Endothelial cell of umbilical vein (primary cell): ENCODE data around the gene INPP5K. TPM values are rescaled to one million over a fixed set of nuclear protein-coding genes. Genes with fewer than 3 reads are reported as not detected.

Experiments used
- BruUV-seq: library from RNA; stranded (reverse); fragments of 400-500 nt; replicated peaks from 2 replicates; lab custom pipeline; 2021; lab: Mats Ljungman, UMichigan
- CTCF ChIA-PET: fragments of 300-600, 350-600 bp; sonication (Branson Sonifier 250); formaldehyde crosslinking; loops from one replicate; lab custom pipeline; 2021; ENCODE audit warnings: antibody characterized with exemption, inconsistent platforms; lab: Charles Lee
- POLR2A ChIA-PET: fragments of 300-600, 350-600 bp; sonication (Branson Sonifier 250); formaldehyde crosslinking; loops from one replicate; lab custom pipeline; 2021; ENCODE audit warnings: antibody characterized with exemption, inconsistent platforms; lab: Charles Lee
- DNase-seq: peaks from one replicate; pipeline ENCODE4 v3.0.0-alpha.2; 2011; ENCODE audit warnings: low read depth, low spot score
- FAIRE-seq: peaks from 2 replicates; lab custom pipeline; 2011; peaks lifted over from hg19 to GRCh38; lab: Jason Lieb, UNC
- H2AFZ ChIP-seq: 2 replicates; pipeline ENCODE4 v1.6.0; 2012; ENCODE audit warnings: low read depth, low read length, control low read depth, inconsistent platforms
- H3K27ac ChIP-seq: 2 replicates; pipeline ENCODE4 v1.5.1; 2011; ENCODE audit warnings: low read depth, mild to moderate bottlenecking, control low read depth, low read length, moderate library complexity; ENCODE audit not compliant: insufficient read depth
- H3K27me3 ChIP-seq, 2 experiments: 2 replicates each; pipeline versions ENCODE4 v1.6.0 to v1.6.1; 2011; ENCODE audit warnings: low read length in 2 of 2, mixed read lengths in 1 of 2; ENCODE audit not compliant: control insufficient read depth in 2 of 2, insufficient read depth in 2 of 2
- H3K36me3 ChIP-seq, 2 experiments: 2 replicates in 1 of 2; 3 replicates in 1 of 2; pipeline ENCODE4 v1.5.1; 2011; ENCODE audit warnings: low read length in 2 of 2, mild to moderate bottlenecking in 1 of 2, moderate library complexity in 1 of 2; ENCODE audit not compliant: control insufficient read depth in 2 of 2, insufficient read depth in 2 of 2; ENCODE audit errors: extremely low read depth in 1 of 2
- H3K4me1 ChIP-seq: 3 replicates; pipeline ENCODE4 v1.5.1; 2011; ENCODE audit warnings: mild to moderate bottlenecking, low read length; ENCODE audit not compliant: control insufficient read depth, insufficient read depth; ENCODE audit errors: extremely low read depth
- H3K4me2 ChIP-seq: 2 replicates; pipeline ENCODE4 v1.6.1; 2011; ENCODE audit warnings: low read length, control low read depth, mixed read lengths; ENCODE audit not compliant: insufficient read depth
- H3K4me3 ChIP-seq, 3 experiments: fragments of 200-600 bp in 1 of 3; sonication (generic), shearing (Covaris generic) in 1 of 3; replicated peaks in 1 of 3; 2 replicates each; pipeline ENCODE4 v1.5.1; 2011 to 2016; ENCODE audit warnings: control low read depth in 3 of 3, low read length in 3 of 3, mild to moderate bottlenecking in 2 of 3, inconsistent platforms in 1 of 3, low read depth in 1 of 3, moderate library complexity in 1 of 3; ENCODE audit not compliant: insufficient read depth in 1 of 3
- H3K79me2 ChIP-seq: 2 replicates; pipeline ENCODE4 v1.6.0; 2012; ENCODE audit warnings: low read length, inconsistent platforms; ENCODE audit not compliant: control insufficient read depth, insufficient read depth
- H3K9ac ChIP-seq: replicated peaks from 2 replicates; pipeline ENCODE3; 2011; ENCODE audit warnings: low read length, control low read depth; ENCODE audit not compliant: insufficient read depth; ENCODE audit errors: extremely low read depth
- H3K9me1 ChIP-seq: replicated peaks from 3 replicates; pipeline ENCODE4 v1.6.0; 2011; ENCODE audit warnings: mild to moderate bottlenecking, low read length; ENCODE audit not compliant: control insufficient read depth, insufficient read depth; ENCODE audit errors: extremely low read depth
- H3K9me3 ChIP-seq: replicated peaks from 2 replicates; pipeline ENCODE4 v1.5.1; 2012; ENCODE audit warnings: low read length, inconsistent platforms; ENCODE audit not compliant: control insufficient read depth, insufficient read depth
- H4K20me1 ChIP-seq: replicated peaks from 2 replicates; pipeline ENCODE3; 2011; ENCODE audit warnings: mild to moderate bottlenecking, low read length; ENCODE audit not compliant: control insufficient read depth, insufficient read depth; ENCODE audit errors: extremely low read depth
- GATA2 ChIP-seq: IDR thresholded peaks from 2 replicates; pipeline ENCODE4 v1.7.0; 2011; ENCODE audit warnings: low read depth, mild to moderate bottlenecking, moderate library complexity, mixed read lengths, low read length; ENCODE audit not compliant: insufficient read length, insufficient read depth
- dilution Hi-C: fragments of 300-500 bp; cut with MboI; formaldehyde crosslinking; loops from one replicate; pipeline ENCODE4 v1.15.0; 2019; ENCODE audit warnings: low sequenced_read_pairs; ENCODE audit not compliant: extremely low pct_ligation_motif_present
- intact Hi-C: fragments of 100-400 bp; cut with micrococcal nuclease; formaldehyde crosslinking; loops from one replicate; pipeline ENCODE4 v1.10.0; 2022
- polyA plus RNA-seq, 4 experiments: library from polyadenylated mRNA; depleted of rRNA in 3 of 4; stranded (reverse) in 3 of 4; unstranded in 1 of 4; fragments of >200 nt; gene quantifications; 2 replicates each; pipeline versions ENCODE4 v1.2.1 to v1.2.3, GENCODE V29; 2011 to 2012; ENCODE audit warnings: missing spikeins in 1 of 4
- total RNA-seq: library from RNA; stranded (reverse); gene quantifications from 2 replicates; pipeline ENCODE4 v1.2.3, GENCODE V29; 2021
- TF ChIP-seq, protein P1 (sequence below): IDR thresholded peaks from 2 replicates; pipeline ENCODE4 v1.6.1; 2011; ENCODE audit not compliant: insufficient read depth, insufficient read length
- TF ChIP-seq, protein P2 (sequence below), 2 donors: IDR thresholded peaks; 1 replicate in 1 of 2; 2 replicates in 1 of 2; pipeline ENCODE4 v1.5.1; 2011; ENCODE audit warnings: low read length in 2 of 2, mild to moderate bottlenecking in 2 of 2, moderate library complexity in 2 of 2, control low read depth in 1 of 2, inconsistent platforms in 1 of 2, low read depth in 1 of 2; ENCODE audit not compliant: insufficient read depth in 1 of 2; ENCODE audit errors: extremely low read depth in 1 of 2

INPP5K gene
- total and polyA plus RNA-seq, 2 donors (not counting 3 experiments of a cell fraction or from before 2014, with no cell fraction given), result 44.2 to 54.1 TPM

DNA sequence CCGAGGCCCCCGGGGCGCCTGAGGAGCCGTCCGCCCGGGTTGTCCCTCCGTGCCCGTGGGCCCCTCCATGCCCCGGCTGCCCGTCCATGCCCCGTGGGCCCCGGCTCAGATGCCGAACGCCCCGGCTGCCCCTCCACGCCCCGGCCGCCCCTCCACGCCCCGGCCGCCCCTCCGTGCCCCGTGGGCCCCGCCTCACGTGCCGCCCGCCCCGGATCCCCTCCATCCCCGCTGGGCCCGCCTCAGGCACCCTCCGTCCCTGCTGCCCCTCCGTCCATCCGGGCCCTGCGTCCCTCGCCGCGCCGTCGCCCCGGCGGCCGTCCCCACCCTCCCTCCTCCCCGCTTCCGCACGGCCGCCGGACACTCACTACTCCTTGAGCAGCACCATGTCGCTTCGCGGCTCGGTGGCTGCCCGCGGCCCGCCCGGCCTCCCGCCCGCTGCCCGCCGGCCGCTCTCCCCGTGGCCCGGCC, 45.8 kb upstream of the INPP5K start:
- POLR2A ChIA-PET, result interaction anchor here (0.7 kb wide), 1 partner anchor 154 kb away, joined by 4 read pairs; no protein-coding TSS in a partner anchor
- dilution Hi-C loops (no loop called here), intact Hi-C loops (loop anchor here (5.0 to 10.0 kb wide), 2 partner anchors 153 to 295 kb away; partner anchors contain the start of gene TLCD2)
- Histone ChIP-seq H3K36me3 (no peaks in the 10 kb centered on the region), H3K4me2 (peak overlapping the region; percentile 76), H3K79me2 (peaks cover 47% of the 10 kb centered on the region), H3K27ac (peak overlapping the region; percentile 58), H3K27me3 (no peaks in the 10 kb centered on the region), H4K20me1 (peaks cover 4% of the 10 kb centered on the region), H3K9ac (peak overlapping the region; percentile 69), H3K9me1 (no peaks in the 10 kb centered on the region), H3K4me3 (peak overlapping the region; percentile 55 to 83 (median 69)), H3K4me1 (peaks cover 33% of the 10 kb centered on the region), H2AFZ (peak overlapping the region; percentile 26), H3K9me3 (no peaks in the 10 kb centered on the region)
- no TSS peak for BruUV-seq
- TF ChIP-seq GATA2, result no peak
- FAIRE-seq, result no peak
- CTCF ChIA-PET, result interaction anchor here (1.0 to 3.0 kb wide), 6 partner anchors 12 to 302 kb away, joined by 3 to 20 read pairs (median 6); partner anchors contain the start of gene SCARF1
- DNase-seq, result peak; percentile 23

DNA sequence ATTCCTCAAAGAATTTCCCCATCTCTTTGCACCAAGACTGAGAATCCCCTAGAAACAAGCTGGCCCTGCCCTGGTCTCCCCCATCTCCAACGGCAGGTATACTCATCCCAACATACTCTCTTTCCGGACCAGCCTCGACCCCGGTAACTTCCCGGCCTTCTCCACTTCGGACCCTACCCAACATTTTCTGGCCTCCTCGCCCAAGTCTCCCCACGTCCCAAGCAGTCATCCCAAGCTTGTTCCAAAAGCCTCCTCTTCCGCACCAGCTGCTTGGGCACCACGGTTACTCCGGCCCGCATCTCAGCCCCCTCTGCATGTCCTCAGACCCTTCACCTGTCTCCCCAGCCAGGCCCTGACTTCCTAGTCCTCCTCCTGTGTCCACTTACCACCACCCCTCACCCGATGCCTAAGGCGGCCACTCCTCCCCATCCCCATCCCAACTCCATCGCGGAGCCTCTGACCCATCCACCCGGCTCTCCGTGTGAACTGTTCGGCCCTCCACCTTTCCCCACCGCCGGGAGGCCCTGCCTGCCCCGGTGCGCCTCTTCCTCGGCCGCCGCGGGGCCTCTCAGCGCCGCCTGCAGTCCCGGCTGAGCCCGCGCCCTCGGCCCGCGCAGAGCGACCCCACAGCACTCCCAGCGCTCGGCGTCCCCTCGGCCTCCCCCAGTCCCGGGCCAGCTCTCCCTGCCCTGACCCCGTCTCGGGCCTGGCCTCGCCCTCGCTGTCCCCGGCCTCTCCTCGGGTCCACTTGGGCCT, 45.2 kb upstream of the INPP5K start:
- no peak for FAIRE-seq
- H4K20me1 ChIP-seq, result peaks cover 4% of the 10 kb centered on the region
- no peaks in the 10 kb centered on the region for H3K9me1 ChIP-seq
- H3K9me3 ChIP-seq, result no peaks in the 10 kb centered on the region
- H3K36me3 ChIP-seq, result no peaks in the 10 kb centered on the region
- peaks cover 38% of the 10 kb centered on the region for H3K4me1 ChIP-seq
- ChIA-PET CTCF (interaction anchor here (0.8 to 1.6 kb wide), 6 partner anchors 13 to 196 kb away, joined by 3 to 12 read pairs (median 4); partner anchors contain the start of genes MYO1C, RILP and SCARF1), POLR2A (no interaction called here)
- TF ChIP-seq, protein P1, sequence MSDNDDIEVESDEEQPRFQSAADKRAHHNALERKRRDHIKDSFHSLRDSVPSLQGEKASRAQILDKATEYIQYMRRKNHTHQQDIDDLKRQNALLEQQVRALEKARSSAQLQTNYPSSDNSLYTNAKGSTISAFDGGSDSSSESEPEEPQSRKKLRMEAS, result no peak
- TF ChIP-seq, protein P2, sequence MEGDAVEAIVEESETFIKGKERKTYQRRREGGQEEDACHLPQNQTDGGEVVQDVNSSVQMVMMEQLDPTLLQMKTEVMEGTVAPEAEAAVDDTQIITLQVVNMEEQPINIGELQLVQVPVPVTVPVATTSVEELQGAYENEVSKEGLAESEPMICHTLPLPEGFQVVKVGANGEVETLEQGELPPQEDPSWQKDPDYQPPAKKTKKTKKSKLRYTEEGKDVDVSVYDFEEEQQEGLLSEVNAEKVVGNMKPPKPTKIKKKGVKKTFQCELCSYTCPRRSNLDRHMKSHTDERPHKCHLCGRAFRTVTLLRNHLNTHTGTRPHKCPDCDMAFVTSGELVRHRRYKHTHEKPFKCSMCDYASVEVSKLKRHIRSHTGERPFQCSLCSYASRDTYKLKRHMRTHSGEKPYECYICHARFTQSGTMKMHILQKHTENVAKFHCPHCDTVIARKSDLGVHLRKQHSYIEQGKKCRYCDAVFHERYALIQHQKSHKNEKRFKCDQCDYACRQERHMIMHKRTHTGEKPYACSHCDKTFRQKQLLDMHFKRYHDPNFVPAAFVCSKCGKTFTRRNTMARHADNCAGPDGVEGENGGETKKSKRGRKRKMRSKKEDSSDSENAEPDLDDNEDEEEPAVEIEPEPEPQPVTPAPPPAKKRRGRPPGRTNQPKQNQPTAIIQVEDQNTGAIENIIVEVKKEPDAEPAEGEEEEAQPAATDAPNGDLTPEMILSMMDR (IDR thresholded peaks at IDR 0.05; ENCODE audit: extremely low read depth in 1 of 2, insufficient read depth in 1 of 2, low read depth in 1 of 2, low read length in 2 of 2), result peak; percentile 15 to 40
- peaks cover 54% of the 10 kb centered on the region for H3K79me2 ChIP-seq
- peak overlapping the region; percentile 69 for H3K9ac ChIP-seq
- intact Hi-C loops (loop anchor here (5.0 to 10.0 kb wide), 2 partner anchors 153 to 294 kb away; partner anchors contain the start of gene TLCD2), dilution Hi-C loops (no loop called here)
- DNase-seq, result peak; percentile 24
- H3K27me3 ChIP-seq, result no peaks in the 10 kb centered on the region
- H3K4me3 ChIP-seq, result peak overlapping the region; percentile 45 to 83 (median 69)
- peak overlapping the region; percentile 76 for H3K4me2 ChIP-seq
- no peak overlapping the region for H2AFZ ChIP-seq
- no TSS peak for BruUV-seq
- H3K27ac ChIP-seq, result peak overlapping the region; percentile 46
